Skeletal muscle cell (primary cell): Measurements from ENCODE around the gene ANKLE2.
"Not testable (repeated sequence)": the region's sequence is repeated elsewhere in the genome, so short reads cannot be mapped to it uniquely, and the experiment has no call there.

Experiments
- DNase-seq: peaks from one replicate; pipeline ENCODE4 v3.0.0-alpha.2; 2010; ENCODE audit warnings: low read depth
- H3K4me3 ChIP-seq: 2 replicates; pipeline ENCODE4 v1.5.1; 2011; ENCODE audit warnings: low read depth, mild to moderate bottlenecking, control low read depth, low read length, moderate library complexity

Gene ANKLE2

GRCh38 chr12:132761032-132761920 lies at the start of gene ANKLE2:
Gene ANKLE2, minus strand, starts transcription at chr12:132761832. Its CDS starts 34 bp downstream, at chr12:132761798.
- peak within 1 kb of the TSS; percentile 83 for H3K4me3 ChIP-seq
- peak; percentile 39 for DNase-seq

- DNase-seq, H3K4me3 ChIP-seq: not testable (repeated sequence)
Observed at GRCh38 chr12:132809391-132809790, 47.8 kb upstream of the ANKLE2 start.

GRCh38 chr12:132807295-132808092 lies 45.9 kb upstream of the ANKLE2 start:
- no peak for DNase-seq

GRCh38 chr12:132806857-132807256 lies 45.2 kb upstream of the ANKLE2 start:
- no peak for DNase-seq
- no peak overlapping the region for H3K4me3 ChIP-seq

More at GRCh38 chr12:132807295-132808092, 45.9 kb upstream of the ANKLE2 start:
- H3K4me3 ChIP-seq: no peak overlapping the region

- H3K4me3 ChIP-seq: no peak overlapping the region
- DNase-seq: no peak
Observed at GRCh38 chr12:132804426-132804861, 42.8 kb upstream of the ANKLE2 start.

- no peak for DNase-seq
Observed at GRCh38 chr12:132803888-132804287, 42.3 kb upstream of the ANKLE2 start.

GRCh38 chr12:132803125-132803524 lies 41.5 kb upstream of the ANKLE2 start:
- DNase-seq: no peak

More at GRCh38 chr12:132803888-132804287, 42.3 kb upstream of the ANKLE2 start:
- no peak overlapping the region for H3K4me3 ChIP-seq

GRCh38 chr12:132801741-132802140 lies 40.1 kb upstream of the ANKLE2 start:
- DNase-seq: no peak
- no peak overlapping the region for H3K4me3 ChIP-seq

More at GRCh38 chr12:132803125-132803524, 41.5 kb upstream of the ANKLE2 start:
- no peak overlapping the region for H3K4me3 ChIP-seq

GRCh38 chr12:132798836-132799235 lies 37.2 kb upstream of the ANKLE2 start:
- no peak for DNase-seq
- no peak overlapping the region for H3K4me3 ChIP-seq

GRCh38 chr12:132797820-132798570 lies 36.4 kb upstream of the ANKLE2 start:
- H3K4me3 ChIP-seq: no peak overlapping the region
- no peak for DNase-seq

- DNase-seq: no peak
- no peak overlapping the region for H3K4me3 ChIP-seq
Observed at GRCh38 chr12:132795847-132796246, 34.2 kb upstream of the ANKLE2 start.

GRCh38 chr12:132791940-132792339 lies 30.3 kb upstream of the ANKLE2 start:
- not testable (repeated sequence) for DNase-seq, H3K4me3 ChIP-seq

- no peak overlapping the region for H3K4me3 ChIP-seq
- no peak for DNase-seq
Observed at GRCh38 chr12:132789099-132789471, 27.5 kb upstream of the ANKLE2 start.

- no peak overlapping the region for H3K4me3 ChIP-seq
- no peak for DNase-seq
Observed at GRCh38 chr12:132788375-132789098, 26.9 kb upstream of the ANKLE2 start.

GRCh38 chr12:132787877-132788276 lies 26.2 kb upstream of the ANKLE2 start:
- H3K4me3 ChIP-seq: no peak overlapping the region
- DNase-seq: no peak

- H3K4me3 ChIP-seq: no peak overlapping the region
- DNase-seq: no peak
Observed at GRCh38 chr12:132786192-132786591, 24.6 kb upstream of the ANKLE2 start.

- no peak overlapping the region for H3K4me3 ChIP-seq
- DNase-seq: no peak
Observed at GRCh38 chr12:132784580-132784979, 22.9 kb upstream of the ANKLE2 start.

- H3K4me3 ChIP-seq: no peak overlapping the region
- DNase-seq: no peak
Observed at GRCh38 chr12:132783917-132784531, 22.4 kb upstream of the ANKLE2 start.
